Esophagus squamous epithelium (tissue), 4 donors: ENCODE data around the gene LRRC25.

Source experiments
- CTCF ChIP-seq, 6 experiments: fragments of 450-650 bp in 4 of 6; fragments of 200-600 bp in 2 of 6; sonication (generic) in 2 of 6; IDR thresholded peaks; one replicate each; pipeline ENCODE4 v1.5.1; 2016 to 2019; ENCODE audit warnings: antibody characterized with exemption in 6 of 6, mild to moderate bottlenecking in 4 of 6, moderate library complexity in 4 of 6
- POLR2A ChIP-seq, 4 donors: fragments of 450-650 bp; IDR thresholded peaks; one replicate each; pipeline ENCODE4 v1.6.1; 2017; ENCODE audit warnings: antibody characterized with exemption in 4 of 4, mild to moderate bottlenecking in 4 of 4, moderate library complexity in 3 of 4

- TF ChIP-seq CTCF (IDR thresholded peaks at IDR 0.05) (no peak), POLR2A (IDR thresholded peaks at IDR 0.05) (no peak)
These were observed 21.2 kb upstream of the LRRC25 start for GRCh38 chr19:18418483-18419194.
